ENCODE results near the gene OR52N4.

Gene OR52N4

DNA sequence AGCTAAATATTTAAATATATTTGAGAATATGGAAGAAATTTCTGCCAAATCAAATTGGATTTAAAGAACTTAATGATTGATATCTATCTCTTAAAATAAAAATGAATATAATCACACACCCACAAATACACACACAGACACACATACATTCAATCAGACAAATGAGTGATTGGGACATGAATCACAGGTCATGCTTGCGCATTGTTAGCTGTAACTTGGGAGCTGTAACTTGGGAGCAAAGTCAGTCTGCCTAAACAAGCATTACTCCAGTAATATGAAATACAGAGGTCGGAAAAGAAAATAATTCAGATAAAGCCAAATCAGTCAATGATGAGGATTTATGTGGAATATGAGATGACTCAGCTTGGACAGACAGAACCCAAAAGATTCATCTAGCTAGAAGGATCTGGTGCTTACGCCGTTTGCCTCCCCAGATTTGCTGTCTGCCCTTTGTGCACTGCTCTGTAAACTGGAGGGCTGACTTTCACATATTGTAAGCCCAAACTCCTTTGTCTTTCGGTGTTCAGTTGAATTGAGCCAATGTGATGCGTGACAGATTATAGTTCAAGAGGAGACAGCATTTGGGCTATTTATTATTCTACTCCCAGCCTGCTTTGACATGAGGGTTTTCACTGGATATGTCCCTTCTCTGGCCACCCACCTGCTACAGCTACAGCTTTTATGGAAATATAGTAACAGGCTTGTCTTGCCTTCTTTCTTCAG lies 16.2 kb upstream of the OR52N4 start:
- Histone ChIP-seq H3K27me3 (ENCODE audit: insufficient read depth, low read length, poor library complexity) (peaks cover 21% of the 10 kb centered on the region), H4K20me1 (ENCODE audit: insufficient read depth, low read length) (no peaks in the 10 kb centered on the region)
- no peak for DNase-seq

DNA sequence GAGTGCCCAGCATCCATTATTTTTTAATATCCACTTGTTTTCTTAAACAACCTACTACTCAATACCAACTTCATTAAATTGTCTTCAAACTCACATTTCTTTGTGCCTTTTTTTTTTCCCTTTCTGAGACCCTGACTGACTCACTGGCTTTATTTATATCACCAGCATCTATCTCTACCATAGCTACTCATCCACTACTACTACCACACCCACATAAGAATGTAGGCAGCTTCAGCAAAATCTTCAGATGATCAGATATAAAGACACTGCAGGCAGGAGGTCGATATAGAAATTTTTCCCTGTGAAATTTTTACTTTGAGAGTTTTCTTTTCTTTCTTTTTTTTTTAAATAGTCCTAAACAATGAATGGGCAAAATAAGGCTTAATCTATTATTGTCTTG lies 15.6 kb upstream of the OR52N4 start:
- TF ChIP-seq, protein P1, sequence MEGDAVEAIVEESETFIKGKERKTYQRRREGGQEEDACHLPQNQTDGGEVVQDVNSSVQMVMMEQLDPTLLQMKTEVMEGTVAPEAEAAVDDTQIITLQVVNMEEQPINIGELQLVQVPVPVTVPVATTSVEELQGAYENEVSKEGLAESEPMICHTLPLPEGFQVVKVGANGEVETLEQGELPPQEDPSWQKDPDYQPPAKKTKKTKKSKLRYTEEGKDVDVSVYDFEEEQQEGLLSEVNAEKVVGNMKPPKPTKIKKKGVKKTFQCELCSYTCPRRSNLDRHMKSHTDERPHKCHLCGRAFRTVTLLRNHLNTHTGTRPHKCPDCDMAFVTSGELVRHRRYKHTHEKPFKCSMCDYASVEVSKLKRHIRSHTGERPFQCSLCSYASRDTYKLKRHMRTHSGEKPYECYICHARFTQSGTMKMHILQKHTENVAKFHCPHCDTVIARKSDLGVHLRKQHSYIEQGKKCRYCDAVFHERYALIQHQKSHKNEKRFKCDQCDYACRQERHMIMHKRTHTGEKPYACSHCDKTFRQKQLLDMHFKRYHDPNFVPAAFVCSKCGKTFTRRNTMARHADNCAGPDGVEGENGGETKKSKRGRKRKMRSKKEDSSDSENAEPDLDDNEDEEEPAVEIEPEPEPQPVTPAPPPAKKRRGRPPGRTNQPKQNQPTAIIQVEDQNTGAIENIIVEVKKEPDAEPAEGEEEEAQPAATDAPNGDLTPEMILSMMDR (IDR thresholded peaks at IDR 0.05; ENCODE audit: borderline replicate concordance, extremely low read depth, low read length, poor library complexity, severe bottlenecking): no peak
- no peak for TF ChIP-seq EZH2 (IDR thresholded peaks at IDR 0.05; ENCODE audit: borderline replicate concordance, low read depth, low read length, severe bottlenecking)
- Histone ChIP-seq H3K27ac (ENCODE audit: low read length) (no peak overlapping the region), H3K9ac (ENCODE audit: low read depth, low read length) (no peak overlapping the region), H3K79me2 (ENCODE audit: insufficient read depth, low read length) (no peaks in the 10 kb centered on the region), H3K4me1 (ENCODE audit: insufficient read depth, low read length) (no peaks in the 10 kb centered on the region), H3K27me3 (ENCODE audit: insufficient read depth, low read length, poor library complexity) (peaks cover 16% of the 10 kb centered on the region), H3K4me2 (ENCODE audit: insufficient read depth, low read length) (no peak overlapping the region), H3K4me3 (ENCODE audit: low read depth in 1 of 2, low read length in 2 of 2) (no peak overlapping the region), H4K20me1 (ENCODE audit: insufficient read depth, low read length) (no peaks in the 10 kb centered on the region), H3K36me3 (ENCODE audit: insufficient read depth, low read length) (no peaks in the 10 kb centered on the region), H3K9me3 (ENCODE audit: insufficient read depth, low read length, severe bottlenecking) (no peaks in the 10 kb centered on the region), H2AFZ (ENCODE audit: low read depth, low read length) (no peak overlapping the region)
- no peak for ATAC-seq (ENCODE audit: insufficient read depth, low read depth)
- no peak for DNase-seq

More for the DNA sequence above, 16.2 kb upstream of the OR52N4 start:
- Histone ChIP-seq H3K4me1 (ENCODE audit: insufficient read depth, low read length) (no peaks in the 10 kb centered on the region), H2AFZ (ENCODE audit: low read depth, low read length) (no peak overlapping the region), H3K36me3 (ENCODE audit: insufficient read depth, low read length) (no peaks in the 10 kb centered on the region), H3K27ac (ENCODE audit: low read length) (no peak overlapping the region), H3K9me3 (ENCODE audit: insufficient read depth, low read length, severe bottlenecking) (no peaks in the 10 kb centered on the region), H3K9ac (ENCODE audit: low read depth, low read length) (no peak overlapping the region), H3K4me2 (ENCODE audit: insufficient read depth, low read length) (no peak overlapping the region), H3K79me2 (ENCODE audit: insufficient read depth, low read length) (no peaks in the 10 kb centered on the region), H3K4me3 (ENCODE audit: low read depth in 1 of 2, low read length in 2 of 2) (no peak overlapping the region)
- TF ChIP-seq, protein P1 (IDR thresholded peaks at IDR 0.05; ENCODE audit: borderline replicate concordance, extremely low read depth, low read length, poor library complexity, severe bottlenecking): no peak
- TF ChIP-seq EZH2 (IDR thresholded peaks at IDR 0.05; ENCODE audit: borderline replicate concordance, low read depth, low read length, severe bottlenecking): no peak
- no peak for ATAC-seq (ENCODE audit: insufficient read depth, low read depth)

GRCh38 chr11:5746614-5747013 lies 7.4 kb upstream of the OR52N4 start:
- Histone ChIP-seq H3K36me3 (ENCODE audit: insufficient read depth, low read length) (no peaks in the 10 kb centered on the region), H2AFZ (ENCODE audit: low read depth, low read length) (no peak overlapping the region), H3K4me1 (ENCODE audit: insufficient read depth, low read length) (no peaks in the 10 kb centered on the region), H3K27me3 (ENCODE audit: insufficient read depth, low read length, poor library complexity) (peaks cover 10% of the 10 kb centered on the region), H3K4me2 (ENCODE audit: insufficient read depth, low read length) (no peak overlapping the region), H3K79me2 (ENCODE audit: insufficient read depth, low read length) (no peaks in the 10 kb centered on the region), H4K20me1 (ENCODE audit: insufficient read depth, low read length) (no peaks in the 10 kb centered on the region), H3K4me3 (ENCODE audit: low read depth in 1 of 2, low read length in 2 of 2) (no peak overlapping the region), H3K9ac (ENCODE audit: low read depth, low read length) (no peak overlapping the region), H3K9me3 (ENCODE audit: insufficient read depth, low read length, severe bottlenecking) (no peaks in the 10 kb centered on the region), H3K27ac (ENCODE audit: low read length) (no peak overlapping the region)
- TF ChIP-seq, protein P1 (IDR thresholded peaks at IDR 0.05; ENCODE audit: borderline replicate concordance, extremely low read depth, low read length, poor library complexity, severe bottlenecking): no peak
- no peak for TF ChIP-seq EZH2 (IDR thresholded peaks at IDR 0.05; ENCODE audit: borderline replicate concordance, low read depth, low read length, severe bottlenecking)
- ATAC-seq (ENCODE audit: insufficient read depth, low read depth) (no peak), DNase-seq (no peak)
